WTC11 (cell line): ENCODE measurements around the gene HYAL2.

Experiments
- CBFB ChIP-seq: sonication (generic); formaldehyde crosslinking; IDR thresholded peaks from 2 replicates; pipeline ENCODE4 v1.8.1; 2022; ENCODE audit warnings: mild to moderate bottlenecking, low read depth, missing genetic modification reagents
- CTCF ChIP-seq: fragments of 200-600 bp; IDR thresholded peaks from 2 replicates; pipeline ENCODE4 v1.8.0; 2022; ENCODE audit warnings: antibody characterized with exemption
- E2F1 ChIP-seq: sonication (generic); formaldehyde crosslinking; IDR thresholded peaks from 2 replicates; pipeline ENCODE4 v1.8.0; 2022; ENCODE audit warnings: mild to moderate bottlenecking, missing genetic modification reagents
- ETV6 ChIP-seq: sonication (generic); formaldehyde crosslinking; IDR thresholded peaks from 2 replicates; pipeline ENCODE4 v1.8.1; 2022; ENCODE audit warnings: mild to moderate bottlenecking, missing genetic modification reagents
- GABPB1 ChIP-seq: sonication (generic); formaldehyde crosslinking; IDR thresholded peaks from 2 replicates; pipeline ENCODE4 v1.8.1; 2023; ENCODE audit warnings: mild to moderate bottlenecking, missing genetic modification reagents
- MAX ChIP-seq: sonication (generic); formaldehyde crosslinking; IDR thresholded peaks from 2 replicates; pipeline ENCODE4 v1.8.0; 2022; ENCODE audit warnings: mild to moderate bottlenecking, missing genetic modification reagents
- NR1H2 ChIP-seq: sonication (generic); formaldehyde crosslinking; IDR thresholded peaks from 2 replicates; pipeline ENCODE4 v1.9.0; 2021; ENCODE audit warnings: mild to moderate bottlenecking, moderate library complexity, missing genetic modification reagents
- USF1 ChIP-seq: sonication (generic); formaldehyde crosslinking; IDR thresholded peaks from 2 replicates; pipeline ENCODE4 v1.8.0; 2022; ENCODE audit warnings: mild to moderate bottlenecking, missing genetic modification reagents
- ZBTB43 ChIP-seq: sonication (generic); formaldehyde crosslinking; IDR thresholded peaks from 2 replicates; pipeline ENCODE4 v1.8.1; 2023; ENCODE audit warnings: mild to moderate bottlenecking, missing genetic modification reagents
- ZNF121 ChIP-seq: sonication (generic); formaldehyde crosslinking; IDR thresholded peaks from 2 replicates; pipeline ENCODE4 v1.8.0; 2023; ENCODE audit warnings: missing genetic modification reagents
- ZNF532 ChIP-seq: fragments of 250-450 bp; sonication (Bioruptor Pico); IDR thresholded peaks from 2 replicates; pipeline ENCODE4 v1.9.0; 2021; ENCODE audit warnings: mild to moderate bottlenecking, borderline replicate concordance

GRCh38 chr3:50331364-50331907 lies 8.9 kb upstream of the HYAL2 start:
- no peak for TF ChIP-seq CTCF
- no peak for TF ChIP-seq E2F1 (CRISPR knock-in tag)
- no peak for TF ChIP-seq NR1H2 (CRISPR knock-in tag)
- no peak for TF ChIP-seq ETV6 (CRISPR knock-in tag)
- no peak for TF ChIP-seq CBFB (CRISPR knock-in tag)
- TF ChIP-seq ZBTB43 (CRISPR knock-in tag): no peak
- TF ChIP-seq ZNF121 (CRISPR knock-in tag): no peak
- no peak for TF ChIP-seq USF1 (CRISPR knock-in tag)
- TF ChIP-seq ZNF532 (CRISPR knock-in tag): no peak
- TF ChIP-seq MAX (CRISPR knock-in tag): no peak
- TF ChIP-seq GABPB1: no peak
